B cell (primary cell): ENCODE data around the gene CD58. TPM values are rescaled to one million over a fixed set of nuclear protein-coding genes. Genes with fewer than 3 reads are reported as not detected.

Experiments used
- ATAC-seq: fragments of 200-7000 bp; cut with Tn5 transposase; one replicate; pipeline ENCODE4 v1.10.0; 2021; ENCODE audit warnings: low read depth, mild to moderate bottlenecking, moderate number of reproducible peaks, moderate library complexity
- CTCF ChIA-PET: fragments of 350-600 bp; sonication (Branson Sonifier 250); formaldehyde crosslinking; loops from one replicate; lab custom pipeline; 2021; ENCODE audit warnings: antibody characterized with exemption, inconsistent platforms; lab: Charles Lee
- POLR2A ChIA-PET: fragments of 350-600 bp; sonication (Branson Sonifier 250); formaldehyde crosslinking; loops from one replicate; lab custom pipeline; 2021; ENCODE audit warnings: antibody characterized with exemption; lab: Charles Lee
- DNase-seq: peaks from one replicate; pipeline ENCODE4 v3.0.0; 2013
- H2AFZ ChIP-seq: 2 replicates; pipeline ENCODE4 v1.6.1; 2012; ENCODE audit warnings: mild to moderate bottlenecking, low read depth, low read length; ENCODE audit not compliant: insufficient read depth, poor library complexity, severe bottlenecking
- H3K27ac ChIP-seq, 2 donors: 1 replicate in 1 of 2; 2 replicates in 1 of 2; pipeline ENCODE4 v1.5.1; 2012 to 2013; ENCODE audit warnings: low read length in 2 of 2, mild to moderate bottlenecking in 2 of 2, moderate library complexity in 1 of 2
- H3K27me3 ChIP-seq, 4 experiments: fragments of 200-600 bp in 1 of 4; sonication (generic) in 1 of 4; replicated peaks in 1 of 4; 1 replicate in 2 of 4; 2 replicates in 2 of 4; pipeline versions ENCODE4 v1.6.1 to v1.7.0; 2013 to 2016; ENCODE audit warnings: low read length in 3 of 4, mild to moderate bottlenecking in 2 of 4, mixed read lengths in 1 of 4, moderate library complexity in 1 of 4; ENCODE audit not compliant: insufficient read depth in 4 of 4, control insufficient read depth in 3 of 4; ENCODE audit errors: control extremely low read depth in 1 of 4
- H3K36me3 ChIP-seq, 2 experiments: replicated peaks in 1 of 2; 1 replicate in 1 of 2; 2 replicates in 1 of 2; pipeline versions ENCODE4 v1.6.1 to v1.7.1; 2013; ENCODE audit warnings: low read length in 1 of 2; ENCODE audit not compliant: insufficient read depth in 2 of 2, control insufficient read depth in 1 of 2; ENCODE audit errors: control extremely low read depth in 1 of 2, extremely low read depth in 1 of 2
- H3K4me1 ChIP-seq, 2 donors: fragments of 200-600 bp in 1 of 2; sonication (generic) in 1 of 2; 1 replicate in 1 of 2; 2 replicates in 1 of 2; pipeline versions ENCODE4 v1.5.1 to v1.6.1; 2013 to 2017; ENCODE audit warnings: low read length in 2 of 2; ENCODE audit not compliant: control insufficient read depth in 2 of 2, insufficient read depth in 2 of 2
- H3K4me2 ChIP-seq: replicated peaks from 2 replicates; pipeline ENCODE3; 2012; ENCODE audit warnings: mild to moderate bottlenecking, low read depth, low read length; ENCODE audit not compliant: poor library complexity, severe bottlenecking
- H3K4me3 ChIP-seq, 5 experiments: fragments of 200-600 bp in 1 of 5; sonication (generic) in 1 of 5; 1 replicate in 3 of 5; 2 replicates in 2 of 5; pipeline versions ENCODE4 v1.5.1 to v1.7.0; 2011 to 2016; ENCODE audit warnings: low read length in 4 of 5, mild to moderate bottlenecking in 4 of 5, low read depth in 2 of 5, control low read depth in 1 of 5, moderate library complexity in 1 of 5; ENCODE audit not compliant: insufficient read depth in 1 of 5; ENCODE audit errors: control extremely low read depth in 1 of 5, extremely low read depth in 1 of 5
- H3K79me2 ChIP-seq: fragments of 200-600 bp; sonication (generic); one replicate; pipeline ENCODE4 v1.6.0; 2016; ENCODE audit warnings: low read length; ENCODE audit not compliant: control insufficient read depth, insufficient read depth
- H3K9ac ChIP-seq: fragments of 200-600 bp; sonication (generic); 2 replicates; pipeline ENCODE4 v1.6.1; 2017; ENCODE audit warnings: mild to moderate bottlenecking, low read length, moderate library complexity
- H3K9me3 ChIP-seq, 3 donors: one replicate each; pipeline versions ENCODE4 v1.6.1 to v1.7.1; 2013; ENCODE audit warnings: low read length in 2 of 3; ENCODE audit not compliant: control insufficient read depth in 2 of 3, insufficient read depth in 1 of 3; ENCODE audit errors: control extremely low read depth in 1 of 3
- H4K20me1 ChIP-seq: 2 replicates; pipeline ENCODE4 v1.6.0; 2012; ENCODE audit warnings: mild to moderate bottlenecking, low read length; ENCODE audit not compliant: insufficient read depth, control insufficient read depth, poor library complexity, severe bottlenecking
- H3K27ac Mint-ChIP-seq: one replicate; pipeline ENCODE4 v1.8.0; 2021; ENCODE audit warnings: mixed read lengths
- H3K27me3 Mint-ChIP-seq: one replicate; pipeline ENCODE4 v1.8.0; 2021; ENCODE audit warnings: mixed read lengths
- H3K4me1 Mint-ChIP-seq: one replicate; pipeline ENCODE4 v1.8.0; 2021; ENCODE audit warnings: mixed read lengths
- H3K4me3 Mint-ChIP-seq: one replicate; pipeline ENCODE4 v1.8.0; 2021; ENCODE audit warnings: mixed read lengths
- H3K9me3 Mint-ChIP-seq: one replicate; pipeline ENCODE4 v1.8.0; 2022; ENCODE audit warnings: mixed read lengths; ENCODE audit not compliant: insufficient read depth
- CTCF ChIP-seq: fragments of 200-600 bp; IDR thresholded peaks from one replicate; pipeline ENCODE4 v1.8.0; 2022; ENCODE audit warnings: antibody characterized with exemption, mild to moderate bottlenecking
- EZH2 ChIP-seq: IDR thresholded peaks from 2 replicates; pipeline ENCODE4 v1.6.1; 2012; ENCODE audit warnings: borderline replicate concordance, low read depth, mild to moderate bottlenecking, moderate library complexity, low read length; ENCODE audit not compliant: insufficient read depth, poor library complexity, severe bottlenecking
- WGBS: methylation state at CpG from one replicate; pipeline ENCODE4 v1.1.5; 2013; ENCODE audit warnings: missing lambda C conversion rate; ENCODE audit not compliant: insufficient coverage; 5-methylcytosine and 5-hydroxymethylcytosine counted together
- intact Hi-C: fragments of 100-400 bp; cut with micrococcal nuclease; formaldehyde crosslinking; loops from one replicate; pipeline ENCODE4 v1.10.0; 2022
- polyA plus RNA-seq: library from polyadenylated mRNA; depleted of rRNA; stranded (reverse); fragments of >200 nt; gene quantifications from 2 replicates; pipeline ENCODE4 v1.2.3, GENCODE V29; 2012
- total RNA-seq, 2 donors: library from RNA; stranded (reverse); fragments of 120-200 nt in 1 of 2; gene quantifications; 1 replicate in 1 of 2; 2 replicates in 1 of 2; pipeline versions ENCODE4 v1.2.3 to v1.2.4, GENCODE V29; 2013 to 2022

The CD58 gene
- total and polyA plus RNA-seq, 2 donors (not counting 1 experiment from before 2014, with no cell fraction given) = 12.3 to 47.6 TPM

GRCh38 chr1:116580446-116581322, 9.9 kb upstream of the CD58 start:
- ChIA-PET POLR2A (no interaction called here), CTCF (interaction anchor here (1.0 kb wide), 1 partner anchor 15 kb away, joined by 3 read pairs; no protein-coding TSS in a partner anchor)
- H3K9me3 ChIP-seq = no peaks in the 10 kb centered on the region
- Mint-ChIP-seq H3K9me3 (no peaks in the 10 kb centered on the region), H3K27ac (no peak overlapping the region), H3K4me3 (no peak overlapping the region), H3K27me3 (no peaks in the 10 kb centered on the region), H3K4me1 (no peaks in the 10 kb centered on the region)
- no peak overlapping the region for H3K4me3 ChIP-seq
- intact Hi-C loops = no loop called here
- no peak overlapping the region for H3K27ac ChIP-seq
- no peaks in the 10 kb centered on the region for H3K4me1 ChIP-seq
- H3K27me3 ChIP-seq = no peaks in the 10 kb centered on the region
- 92% methylated on average over 6 of the region's 7 CpGs for WGBS
- no peak overlapping the region for H3K9ac ChIP-seq
- H3K79me2 ChIP-seq = no peaks in the 10 kb centered on the region
- no peaks in the 10 kb centered on the region for H3K36me3 ChIP-seq
- no peak overlapping the region for H2AFZ ChIP-seq
- DNase-seq (no peak), ATAC-seq (no peak)
- TF ChIP-seq EZH2 (no peak), CTCF (no peak)
- H4K20me1 ChIP-seq = no peaks in the 10 kb centered on the region
- H3K4me2 ChIP-seq = no peak overlapping the region

DNA sequence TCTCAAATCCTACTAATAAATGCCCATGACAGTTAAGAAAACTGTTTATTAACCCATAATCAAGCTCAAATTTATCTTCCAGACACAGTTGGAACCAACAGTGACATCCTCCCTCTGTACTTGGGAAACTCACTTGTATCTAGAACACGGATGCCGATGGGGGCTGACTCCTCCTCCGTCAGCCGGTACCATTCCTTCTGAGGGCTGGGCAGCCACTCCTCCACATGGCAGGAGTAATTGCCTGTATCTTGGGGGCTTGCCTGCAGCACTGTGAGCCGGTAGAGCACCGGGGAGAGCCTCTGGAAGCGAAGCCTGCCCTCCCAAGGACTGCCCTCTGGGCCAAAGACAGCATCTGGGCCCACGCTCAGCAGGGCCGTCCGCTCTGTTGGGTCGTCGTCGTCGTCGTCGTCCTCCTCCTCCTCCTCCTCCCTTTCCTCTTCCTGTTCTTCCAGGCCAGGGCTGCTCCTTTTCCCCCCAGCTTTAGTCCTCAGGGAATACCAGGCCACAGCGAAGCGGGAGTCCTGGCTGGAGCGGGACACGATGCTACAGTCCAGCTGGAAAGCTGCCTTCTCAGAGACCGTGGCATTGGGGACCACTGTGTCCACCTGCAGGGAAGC, 8.5 kb upstream of the CD58 start:
- Histone ChIP-seq H3K9me3 (no peaks in the 10 kb centered on the region), H3K79me2 (no peaks in the 10 kb centered on the region), H3K36me3 (no peaks in the 10 kb centered on the region), H3K27ac (no peak overlapping the region), H3K4me3 (no peak overlapping the region), H3K27me3 (peaks cover 0 to 3% (median 0%) of the 10 kb centered on the region in 4 experiments), H3K4me1 (no peaks in the 10 kb centered on the region), H3K4me2 (no peak overlapping the region), H4K20me1 (no peaks in the 10 kb centered on the region), H3K9ac (no peak overlapping the region), H2AFZ (no peak overlapping the region)
- ChIA-PET POLR2A (no interaction called here), CTCF (interaction anchor here (1.0 to 3.2 kb wide), 2 partner anchors 17 to 440 kb away, joined by 3 to 15 read pairs; no protein-coding TSS in a partner anchor)
- Mint-ChIP-seq H3K9me3 (no peaks in the 10 kb centered on the region), H3K4me1 (peaks cover 6% of the 10 kb centered on the region), H3K4me3 (no peak overlapping the region), H3K27ac (no peak overlapping the region), H3K27me3 (no peaks in the 10 kb centered on the region)
- WGBS = 93% methylated on average over 18 of the region's 21 CpGs
- DNase-seq (no peak), ATAC-seq (no peak)
- intact Hi-C loops = no loop called here
- TF ChIP-seq CTCF (no peak), EZH2 (no peak)
